ENCODE measurements around the gene CCDC85C. TPM values are rescaled to one million over a fixed set of nuclear protein-coding genes. Genes with fewer than 3 reads are reported as not detected.

Gene CCDC85C
- total and polyA plus RNA-seq, 2 experiments from 2014 or later = 4.5 to 24.9 TPM

GRCh38 chr14:99517643-99518381 is 86.2 kb downstream of the CCDC85C start:
- H3K4me3 Mint-ChIP-seq = no peak overlapping the region
- Histone ChIP-seq H3K4me3 (no peak overlapping the region), H3F3A (replicated peaks; ENCODE audit: low read depth) (no peaks in the 10 kb centered on the region), H2AFZ (no peak overlapping the region), H3K79me2 (replicated peaks; ENCODE audit: insufficient read depth) (no peaks in the 10 kb centered on the region), H3K36me3 (ENCODE audit: insufficient read depth) (no peaks in the 10 kb centered on the region), H4K20me1 (replicated peaks; ENCODE audit: insufficient read depth) (no peaks in the 10 kb centered on the region; the same call in 1 of the 2 replicates), H3K4me2 (no peak overlapping the region), H3K9me2 (ENCODE audit: insufficient read depth) (no peaks in the 10 kb centered on the region), H3K27me3 (ENCODE audit: insufficient read depth) (no peaks in the 10 kb centered on the region), H3K27ac (ENCODE audit: low read depth) (no peak overlapping the region), H3K4me1 (ENCODE audit: insufficient read depth) (peaks cover 3% of the 10 kb centered on the region)
- H3K4me1 Mint-ChIP-seq = peaks cover 14% of the 10 kb centered on the region
- H3K27me3 Mint-ChIP-seq (ENCODE audit: insufficient read depth, low read depth, poor library complexity) = peaks cover 19% of the 10 kb centered on the region
- H3K27ac Mint-ChIP-seq = no peak overlapping the region
- no peaks in the 10 kb centered on the region; the same call in 2 of the 3 replicates for H3K36me3 Mint-ChIP-seq (ENCODE audit: low read depth)
- TF ChIP-seq EZH2 (IDR thresholded peaks at IDR 0.05; ENCODE audit: low read depth, unreplicated experiment) (no peak), JUNB (IDR thresholded peaks at IDR 0.05; ENCODE audit: unreplicated experiment) (no peak), ETS1 (IDR thresholded peaks at IDR 0.05) (no peak), CREB1 (CRISPR knock-in tag; IDR thresholded peaks at IDR 0.05; ENCODE audit: low read depth) (no peak), ZNF331 (CRISPR knock-in tag; IDR thresholded peaks at IDR 0.05; ENCODE audit: low read depth) (no peak), NANOG (IDR thresholded peaks at IDR 0.05; ENCODE audit: borderline replicate concordance) (no peak), EZH2phosphoT487 (IDR thresholded peaks at IDR 0.05; ENCODE audit: unreplicated experiment) (no peak), STAT1 (IDR thresholded peaks at IDR 0.05; ENCODE audit: unreplicated experiment) (no peak), ZNF114 (CRISPR knock-in tag; IDR thresholded peaks at IDR 0.05) (no peak), POLR2AphosphoS5 (IDR thresholded peaks at IDR 0.05; ENCODE audit: low read depth) (no peak), REST (IDR thresholded peaks at IDR 0.05; ENCODE audit: unreplicated experiment) (no peak)
- TF ChIP-seq, protein P1, sequence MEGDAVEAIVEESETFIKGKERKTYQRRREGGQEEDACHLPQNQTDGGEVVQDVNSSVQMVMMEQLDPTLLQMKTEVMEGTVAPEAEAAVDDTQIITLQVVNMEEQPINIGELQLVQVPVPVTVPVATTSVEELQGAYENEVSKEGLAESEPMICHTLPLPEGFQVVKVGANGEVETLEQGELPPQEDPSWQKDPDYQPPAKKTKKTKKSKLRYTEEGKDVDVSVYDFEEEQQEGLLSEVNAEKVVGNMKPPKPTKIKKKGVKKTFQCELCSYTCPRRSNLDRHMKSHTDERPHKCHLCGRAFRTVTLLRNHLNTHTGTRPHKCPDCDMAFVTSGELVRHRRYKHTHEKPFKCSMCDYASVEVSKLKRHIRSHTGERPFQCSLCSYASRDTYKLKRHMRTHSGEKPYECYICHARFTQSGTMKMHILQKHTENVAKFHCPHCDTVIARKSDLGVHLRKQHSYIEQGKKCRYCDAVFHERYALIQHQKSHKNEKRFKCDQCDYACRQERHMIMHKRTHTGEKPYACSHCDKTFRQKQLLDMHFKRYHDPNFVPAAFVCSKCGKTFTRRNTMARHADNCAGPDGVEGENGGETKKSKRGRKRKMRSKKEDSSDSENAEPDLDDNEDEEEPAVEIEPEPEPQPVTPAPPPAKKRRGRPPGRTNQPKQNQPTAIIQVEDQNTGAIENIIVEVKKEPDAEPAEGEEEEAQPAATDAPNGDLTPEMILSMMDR (conservative IDR thresholded peaks at IDR 0.05; ENCODE audit: low read depth in 2 of 2) = no peak
- TF ChIP-seq, protein P2, sequence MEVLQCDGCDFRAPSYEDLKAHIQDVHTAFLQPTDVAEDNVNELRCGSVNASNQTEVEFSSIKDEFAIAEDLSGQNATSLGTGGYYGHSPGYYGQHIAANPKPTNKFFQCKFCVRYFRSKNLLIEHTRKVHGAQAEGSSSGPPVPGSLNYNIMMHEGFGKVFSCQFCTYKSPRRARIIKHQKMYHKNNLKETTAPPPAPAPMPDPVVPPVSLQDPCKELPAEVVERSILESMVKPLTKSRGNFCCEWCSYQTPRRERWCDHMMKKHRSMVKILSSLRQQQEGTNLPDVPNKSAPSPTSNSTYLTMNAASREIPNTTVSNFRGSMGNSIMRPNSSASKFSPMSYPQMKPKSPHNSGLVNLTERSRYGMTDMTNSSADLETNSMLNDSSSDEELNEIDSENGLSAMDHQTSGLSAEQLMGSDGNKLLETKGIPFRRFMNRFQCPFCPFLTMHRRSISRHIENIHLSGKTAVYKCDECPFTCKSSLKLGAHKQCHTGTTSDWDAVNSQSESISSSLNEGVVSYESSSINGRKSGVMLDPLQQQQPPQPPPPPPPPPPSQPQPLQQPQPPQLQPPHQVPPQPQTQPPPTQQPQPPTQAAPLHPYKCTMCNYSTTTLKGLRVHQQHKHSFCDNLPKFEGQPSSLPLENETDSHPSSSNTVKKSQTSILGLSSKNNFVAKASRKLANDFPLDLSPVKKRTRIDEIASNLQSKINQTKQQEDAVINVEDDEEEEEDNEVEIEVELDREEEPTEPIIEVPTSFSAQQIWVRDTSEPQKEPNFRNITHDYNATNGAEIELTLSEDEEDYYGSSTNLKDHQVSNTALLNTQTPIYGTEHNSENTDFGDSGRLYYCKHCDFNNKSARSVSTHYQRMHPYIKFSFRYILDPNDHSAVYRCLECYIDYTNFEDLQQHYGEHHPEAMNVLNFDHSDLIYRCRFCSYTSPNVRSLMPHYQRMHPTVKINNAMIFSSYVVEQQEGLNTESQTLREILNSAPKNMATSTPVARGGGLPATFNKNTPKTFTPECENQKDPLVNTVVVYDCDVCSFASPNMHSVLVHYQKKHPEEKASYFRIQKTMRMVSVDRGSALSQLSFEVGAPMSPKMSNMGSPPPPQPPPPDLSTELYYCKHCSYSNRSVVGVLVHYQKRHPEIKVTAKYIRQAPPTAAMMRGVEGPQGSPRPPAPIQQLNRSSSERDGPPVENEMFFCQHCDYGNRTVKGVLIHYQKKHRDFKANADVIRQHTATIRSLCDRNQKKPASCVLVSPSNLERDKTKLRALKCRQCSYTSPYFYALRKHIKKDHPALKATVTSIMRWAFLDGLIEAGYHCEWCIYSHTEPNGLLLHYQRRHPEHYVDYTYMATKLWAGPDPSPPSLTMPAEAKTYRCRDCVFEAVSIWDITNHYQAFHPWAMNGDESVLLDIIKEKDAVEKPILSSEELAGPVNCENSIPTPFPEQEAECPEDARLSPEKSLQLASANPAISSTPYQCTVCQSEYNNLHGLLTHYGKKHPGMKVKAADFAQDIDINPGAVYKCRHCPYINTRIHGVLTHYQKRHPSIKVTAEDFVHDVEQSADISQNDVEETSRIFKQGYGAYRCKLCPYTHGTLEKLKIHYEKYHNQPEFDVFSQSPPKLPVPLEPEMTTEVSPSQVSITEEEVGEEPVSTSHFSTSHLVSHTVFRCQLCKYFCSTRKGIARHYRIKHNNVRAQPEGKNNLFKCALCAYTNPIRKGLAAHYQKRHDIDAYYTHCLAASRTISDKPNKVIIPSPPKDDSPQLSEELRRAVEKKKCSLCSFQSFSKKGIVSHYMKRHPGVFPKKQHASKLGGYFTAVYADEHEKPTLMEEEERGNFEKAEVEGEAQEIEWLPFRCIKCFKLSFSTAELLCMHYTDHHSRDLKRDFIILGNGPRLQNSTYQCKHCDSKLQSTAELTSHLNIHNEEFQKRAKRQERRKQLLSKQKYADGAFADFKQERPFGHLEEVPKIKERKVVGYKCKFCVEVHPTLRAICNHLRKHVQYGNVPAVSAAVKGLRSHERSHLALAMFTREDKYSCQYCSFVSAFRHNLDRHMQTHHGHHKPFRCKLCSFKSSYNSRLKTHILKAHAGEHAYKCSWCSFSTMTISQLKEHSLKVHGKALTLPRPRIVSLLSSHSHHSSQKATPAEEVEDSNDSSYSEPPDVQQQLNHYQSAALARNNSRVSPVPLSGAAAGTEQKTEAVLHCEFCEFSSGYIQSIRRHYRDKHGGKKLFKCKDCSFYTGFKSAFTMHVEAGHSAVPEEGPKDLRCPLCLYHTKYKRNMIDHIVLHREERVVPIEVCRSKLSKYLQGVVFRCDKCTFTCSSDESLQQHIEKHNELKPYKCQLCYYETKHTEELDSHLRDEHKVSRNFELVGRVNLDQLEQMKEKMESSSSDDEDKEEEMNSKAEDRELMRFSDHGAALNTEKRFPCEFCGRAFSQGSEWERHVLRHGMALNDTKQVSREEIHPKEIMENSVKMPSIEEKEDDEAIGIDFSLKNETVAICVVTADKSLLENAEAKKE (CRISPR knock-in tag; IDR thresholded peaks at IDR 0.05) = no peak
- ATAC-seq (peak; percentile 5), DNase-seq (ENCODE audit: low spot score) (no peak)
- no peaks in the 10 kb centered on the region for H3K9me3 Mint-ChIP-seq
